Left renal cortex interstitium (tissue), 4 donors: ENCODE measurements around the gene ACAP3. TPM values are rescaled to one million over a fixed set of nuclear protein-coding genes. Genes with fewer than 3 reads are reported as not detected.

ENCODE experiments used
- DNase-seq, 4 donors: peaks; one replicate each; pipeline ENCODE4 v3.0.0-alpha.2; 2013; ENCODE audit warnings: low read depth in 4 of 4, low spot score in 2 of 4, missing footprints in 1 of 4
- polyA plus RNA-seq, 4 donors: library from polyadenylated mRNA; unstranded; fragments of 120-200 nt; gene quantifications; one replicate each; pipeline ENCODE4 v1.2.1, GENCODE V29; 2013; ENCODE audit not compliant: insufficient read length in 4 of 4

The ACAP3 gene
- polyA plus RNA-seq, 4 donors = 14.9 to 45.2 (median 33.0) TPM

DNA sequence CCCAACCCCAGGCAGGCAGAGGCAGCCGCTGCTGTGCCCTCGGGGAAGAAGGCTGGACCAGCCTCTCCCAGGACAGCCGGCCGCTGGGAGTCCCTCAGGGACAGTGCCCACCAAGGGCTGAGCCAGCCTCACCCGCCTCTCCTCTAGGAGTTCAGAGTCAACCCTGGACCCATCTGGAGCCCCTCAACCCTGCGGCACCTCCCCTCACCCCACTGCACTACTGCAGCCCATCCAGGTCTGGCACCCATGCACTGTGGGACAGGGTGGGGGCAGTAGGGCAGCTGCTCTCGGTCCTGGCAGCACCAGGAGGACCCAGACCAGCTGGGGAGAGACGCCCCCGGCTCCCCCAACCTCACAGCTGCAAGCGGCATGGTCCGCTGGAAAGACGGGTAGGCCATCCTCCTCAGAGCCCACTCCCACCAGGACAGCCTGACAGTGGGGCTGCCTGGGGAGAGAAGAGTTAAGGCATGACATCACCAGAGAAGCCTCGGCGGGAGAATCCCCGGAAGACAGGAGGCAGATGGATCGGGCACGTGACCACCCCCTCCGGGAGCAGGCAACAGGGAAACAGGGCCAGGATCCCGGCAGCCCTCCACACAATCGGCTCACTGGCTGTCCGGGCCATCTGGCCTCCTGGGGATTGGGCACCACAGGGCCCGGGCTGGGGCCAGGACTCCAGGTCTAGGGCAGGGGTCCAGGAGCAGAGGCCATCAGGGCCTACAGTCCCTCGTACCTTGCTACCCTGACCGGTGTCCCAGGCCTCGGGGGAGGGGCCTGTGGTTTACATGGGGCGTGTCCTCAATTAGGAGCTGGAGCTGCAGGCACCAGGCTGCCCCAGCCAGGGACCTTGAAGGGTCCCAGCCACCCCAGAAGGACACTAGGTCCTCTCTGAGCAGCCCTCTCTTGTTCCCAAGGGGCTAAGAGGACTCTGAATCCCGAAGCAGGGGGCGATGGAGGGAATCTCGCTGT is 3.1 kb downstream of the ACAP3 start:
- peak in 1 of 4 donors; percentile 55 for DNase-seq

DNA sequence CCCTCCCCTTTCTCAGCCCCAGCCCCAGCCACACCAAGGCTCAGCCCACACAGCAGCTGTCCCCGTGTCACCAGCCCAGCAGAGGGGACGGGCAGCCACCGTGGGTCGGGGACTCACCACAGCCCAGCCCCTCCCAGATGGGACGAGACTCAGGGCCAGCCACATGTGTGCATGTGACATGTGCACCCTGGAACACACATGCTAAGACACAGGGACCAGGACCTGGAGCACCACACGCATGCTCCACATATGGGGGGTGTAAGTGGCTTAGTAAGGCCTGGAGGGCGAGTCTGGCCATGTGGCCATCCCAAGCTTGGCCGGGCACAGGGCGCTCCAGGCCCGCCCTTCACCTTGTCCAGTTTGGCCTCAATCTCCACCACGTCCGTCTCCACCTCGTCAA is 4.0 kb downstream of the ACAP3 start:
- no peak for DNase-seq

DNA sequence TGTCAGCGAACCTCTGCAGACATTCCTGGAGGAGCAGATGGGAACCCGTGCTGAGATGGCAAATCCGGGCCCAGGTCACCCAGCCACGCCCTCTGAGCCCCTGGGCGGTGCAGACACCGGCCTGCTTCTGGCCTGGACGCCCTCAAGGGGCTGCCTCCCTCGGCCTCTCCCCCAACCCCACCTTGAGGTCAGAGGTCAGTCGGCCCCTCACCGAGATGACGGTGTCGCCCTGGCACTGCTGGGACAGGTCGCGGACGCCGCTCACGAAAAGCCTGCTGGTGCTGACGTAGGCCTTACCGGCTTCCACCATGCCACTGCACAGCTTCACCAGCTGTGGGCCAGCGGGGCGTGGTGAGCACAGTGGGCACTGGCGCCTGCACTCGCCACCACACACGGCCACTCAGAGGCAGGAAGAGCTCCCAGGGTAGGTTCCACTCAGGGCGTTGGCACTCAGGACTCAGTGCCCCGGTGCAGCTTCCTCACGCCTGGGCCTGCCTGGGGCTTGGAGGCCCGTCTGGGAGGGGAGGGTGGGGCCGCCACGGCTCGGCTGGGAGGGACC is 4.7 kb downstream of the ACAP3 start:
- no peak for DNase-seq

DNA sequence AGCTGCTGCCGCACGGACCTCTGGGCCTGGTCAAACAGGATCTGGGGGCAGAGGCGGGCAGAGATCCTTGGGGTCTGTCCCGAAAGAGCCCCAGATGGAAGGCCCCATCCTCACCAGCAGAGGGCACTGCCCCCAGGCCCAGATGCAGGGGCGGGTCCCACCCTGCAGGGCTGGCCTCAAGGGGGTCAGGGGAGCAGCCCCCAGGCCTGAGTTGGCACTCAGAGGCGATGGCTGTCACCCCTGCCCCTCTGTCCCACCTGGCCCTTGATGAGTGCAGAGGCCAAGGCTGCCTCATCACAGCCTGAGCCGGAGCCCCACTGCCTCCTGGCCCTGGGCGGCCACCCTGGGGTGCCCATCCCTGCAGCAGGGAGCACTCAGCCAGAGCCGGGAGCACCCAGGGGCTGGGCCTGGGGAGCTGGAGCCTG is 5.7 kb downstream of the ACAP3 start:
- no peak for DNase-seq

DNA sequence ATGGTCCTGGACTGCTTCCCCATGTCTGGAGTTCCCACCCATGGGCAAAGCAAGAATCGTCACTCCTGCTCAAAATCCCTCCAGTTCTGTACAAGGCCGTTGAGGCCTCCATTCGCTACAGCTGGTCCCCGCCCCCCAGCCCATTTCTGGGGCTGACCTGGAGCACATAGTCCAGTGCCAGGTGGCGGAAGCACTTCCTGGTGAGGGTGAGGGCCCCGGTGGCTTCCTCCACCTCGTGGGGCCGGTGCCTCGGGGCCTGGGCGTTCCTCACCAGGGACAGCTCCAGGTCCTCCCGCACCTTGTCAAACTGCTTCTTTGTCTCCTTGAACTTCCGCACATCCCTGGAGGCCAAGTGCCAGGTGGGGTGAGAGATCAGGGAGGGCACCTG is 7.4 kb downstream of the ACAP3 start:
- no peak for DNase-seq

DNA sequence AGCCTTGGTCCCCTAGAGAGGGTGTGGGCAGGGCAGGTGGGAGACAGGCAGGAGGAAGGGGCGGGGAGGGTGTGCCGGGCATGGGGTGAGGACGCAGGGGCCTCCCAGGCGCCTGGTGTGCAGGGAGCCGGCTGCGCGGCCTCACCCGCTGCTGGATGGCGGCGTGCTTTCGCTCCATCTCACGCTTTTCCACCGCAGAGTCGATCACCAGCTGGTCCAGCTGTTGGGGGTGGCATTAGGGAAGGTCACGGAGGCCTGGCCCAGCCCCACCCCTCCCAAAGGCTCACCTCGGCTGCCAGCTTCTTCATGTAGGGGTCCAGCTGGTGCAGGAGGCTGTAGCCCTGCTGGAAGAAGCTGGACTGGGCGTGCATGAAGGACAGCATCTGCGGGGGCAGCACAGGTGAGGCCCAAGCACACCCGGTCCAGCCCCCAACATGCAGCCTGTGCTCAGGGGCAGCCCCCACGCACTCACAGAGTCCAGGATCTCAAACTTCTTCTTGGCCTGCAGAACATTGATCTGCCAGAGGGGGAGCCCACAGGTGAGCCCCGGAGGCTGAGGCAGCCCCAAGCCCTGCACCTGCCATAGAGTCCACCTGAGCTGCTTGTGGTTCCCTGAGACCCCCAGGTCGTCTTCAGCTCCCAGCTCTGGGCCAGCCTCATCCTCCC is 7.9 kb downstream of the ACAP3 start:
- DNase-seq = no peak

DNA sequence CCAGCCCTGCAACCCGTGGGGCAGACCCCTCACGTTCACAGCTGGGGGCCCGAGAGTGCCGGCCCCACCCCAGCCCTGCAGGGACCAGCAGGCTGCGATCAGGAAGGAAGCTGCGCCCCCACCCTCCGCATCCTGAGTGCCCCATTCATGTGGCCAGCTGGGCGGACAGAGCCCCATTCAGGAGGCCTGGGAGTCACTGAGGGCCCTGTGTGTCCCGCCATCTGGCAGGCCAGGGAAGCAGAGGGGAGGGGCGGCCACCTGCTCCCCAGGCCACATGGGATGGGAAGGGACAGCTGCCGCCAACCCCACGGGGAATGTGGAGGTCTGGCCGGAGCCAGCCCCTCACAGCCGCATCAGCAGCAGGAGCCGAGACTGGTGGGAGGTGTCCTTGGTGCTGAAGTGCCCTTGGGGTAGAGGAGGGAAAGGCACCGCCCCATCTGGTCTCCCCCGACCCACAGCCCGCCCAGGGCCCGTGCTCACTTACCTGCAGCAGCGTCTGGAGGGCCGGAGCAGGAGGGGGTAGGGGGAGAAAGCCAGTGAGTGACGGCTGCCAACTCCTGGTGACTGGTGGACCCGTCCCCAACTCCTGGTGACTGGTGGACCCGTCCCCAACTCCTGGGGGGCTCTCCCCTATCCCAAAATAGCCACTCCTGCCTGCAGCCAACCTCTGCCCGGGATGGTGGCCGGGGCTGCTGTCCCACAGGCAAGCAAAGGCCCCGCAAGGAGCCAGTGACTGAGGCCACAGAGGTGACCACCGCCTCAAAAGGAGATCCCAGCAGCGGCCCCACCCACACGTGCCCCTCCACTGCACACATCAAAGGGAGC is 8.7 kb downstream of the ACAP3 start:
- DNase-seq = peak in 1 of 4 donors; percentile 47

DNA sequence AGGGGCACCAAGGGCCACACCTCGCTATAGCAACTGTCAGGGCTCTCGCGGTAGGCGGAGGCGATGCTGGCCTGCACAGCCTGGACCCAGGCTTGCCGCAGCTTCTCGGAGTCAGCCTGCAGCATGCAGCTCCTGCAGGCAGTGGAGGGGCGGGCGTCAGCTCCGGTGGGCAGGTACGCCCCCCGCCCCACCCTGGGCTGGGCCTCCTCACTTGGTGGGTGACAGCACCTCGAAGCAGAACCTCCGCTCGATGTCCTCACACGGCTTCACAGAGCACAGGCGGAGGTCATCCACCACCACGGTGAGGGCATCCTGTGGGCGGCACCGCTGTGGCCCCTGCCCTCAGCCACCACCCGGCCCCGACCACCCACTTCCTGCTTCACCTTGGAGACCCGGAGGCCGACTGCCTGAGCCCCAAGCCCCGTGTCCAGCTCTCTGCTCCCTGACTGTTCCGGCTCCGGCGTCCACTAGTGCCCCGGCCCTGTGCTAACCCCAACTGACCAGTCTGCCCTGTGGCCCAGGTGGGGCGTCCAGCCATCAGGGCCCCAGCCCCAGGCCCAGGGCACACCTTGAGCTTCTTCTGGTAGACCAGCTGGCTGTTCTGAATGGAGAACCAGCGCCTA is 9.8 kb downstream of the ACAP3 start:
- no peak for DNase-seq

DNA sequence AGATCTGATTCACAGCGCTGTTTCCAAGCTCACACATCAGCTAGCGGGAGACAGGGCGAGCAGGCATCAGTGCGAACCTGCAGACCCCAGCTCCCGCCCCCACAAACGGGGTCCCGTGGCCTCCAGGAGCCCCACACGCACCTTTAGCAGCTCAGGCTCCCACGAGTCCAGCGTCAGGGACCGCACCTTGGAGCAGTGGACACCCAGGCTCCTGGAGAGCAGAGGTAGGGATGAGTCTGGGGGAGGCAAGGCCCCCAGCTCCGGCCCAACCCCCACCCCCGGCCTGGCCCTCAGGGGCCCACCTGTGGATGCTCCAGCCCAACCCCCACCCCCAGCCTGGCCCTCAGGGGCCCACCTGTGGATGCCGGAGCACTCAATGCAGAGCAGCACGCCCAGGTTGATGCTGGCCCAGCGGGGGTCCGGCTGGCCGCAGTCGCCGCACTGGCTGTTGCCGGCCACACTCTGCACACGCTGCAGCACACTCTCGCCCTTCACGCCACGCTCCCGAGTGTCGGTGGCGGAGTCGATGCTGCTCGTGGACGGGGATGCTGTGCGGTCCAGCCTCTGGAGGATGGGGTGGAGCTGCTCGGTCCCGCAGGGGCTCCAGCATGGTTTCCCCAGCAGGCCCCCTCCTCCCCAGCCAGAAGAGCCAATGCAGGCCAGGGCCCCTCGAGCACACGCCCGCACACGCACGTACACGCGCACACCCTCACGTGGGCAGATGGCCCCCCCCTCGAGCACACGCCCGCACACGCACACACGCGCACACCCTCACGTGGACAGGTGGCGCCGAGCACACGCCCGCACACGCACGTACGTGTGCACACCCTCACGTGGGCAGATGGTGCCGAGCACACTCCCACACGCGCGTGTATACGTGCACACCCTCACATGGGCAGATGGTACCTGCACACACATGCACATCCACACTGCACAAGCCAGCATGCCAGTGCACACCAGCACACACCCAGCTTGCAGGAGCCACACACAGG is 11.4 kb downstream of the ACAP3 start:
- DNase-seq = no peak

DNA sequence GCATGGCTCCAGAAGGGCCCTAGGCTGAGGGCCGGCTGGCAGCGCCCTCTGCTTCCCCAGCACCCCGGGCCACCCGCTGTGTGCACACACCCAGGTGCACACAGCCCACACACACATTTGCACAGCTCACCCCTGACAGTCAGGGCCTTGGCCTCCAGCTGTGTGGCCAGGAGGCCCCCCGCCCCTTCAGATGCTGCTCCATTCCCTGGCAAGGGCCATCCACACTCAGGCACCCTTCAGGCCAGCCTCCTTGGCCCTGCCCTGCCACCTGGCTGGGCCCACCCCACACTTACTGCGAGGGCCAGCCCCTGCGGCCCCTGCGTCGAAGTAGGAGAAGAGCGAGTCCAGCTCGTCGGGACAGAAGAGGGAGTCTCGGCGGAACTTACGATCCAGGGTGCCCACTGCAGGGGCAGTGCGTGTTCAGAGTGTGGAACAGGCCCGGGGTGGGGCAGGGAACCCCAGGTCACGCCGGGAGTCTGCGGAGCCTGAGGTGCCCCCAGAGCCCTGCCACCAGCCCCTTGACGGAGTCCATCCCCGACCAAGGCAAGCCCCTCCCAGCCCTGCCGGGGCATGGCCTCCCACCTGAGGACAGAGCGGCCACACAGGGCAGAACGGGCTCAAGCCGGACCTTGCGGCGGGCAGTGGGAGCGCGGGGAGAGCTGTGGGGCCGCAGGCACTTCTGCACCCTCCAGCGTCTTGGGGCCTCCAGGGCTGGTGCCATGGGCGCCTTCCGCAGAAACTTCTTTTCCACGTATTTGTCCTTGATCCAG is 12.4 kb downstream of the ACAP3 start:
- DNase-seq = no peak

DNA sequence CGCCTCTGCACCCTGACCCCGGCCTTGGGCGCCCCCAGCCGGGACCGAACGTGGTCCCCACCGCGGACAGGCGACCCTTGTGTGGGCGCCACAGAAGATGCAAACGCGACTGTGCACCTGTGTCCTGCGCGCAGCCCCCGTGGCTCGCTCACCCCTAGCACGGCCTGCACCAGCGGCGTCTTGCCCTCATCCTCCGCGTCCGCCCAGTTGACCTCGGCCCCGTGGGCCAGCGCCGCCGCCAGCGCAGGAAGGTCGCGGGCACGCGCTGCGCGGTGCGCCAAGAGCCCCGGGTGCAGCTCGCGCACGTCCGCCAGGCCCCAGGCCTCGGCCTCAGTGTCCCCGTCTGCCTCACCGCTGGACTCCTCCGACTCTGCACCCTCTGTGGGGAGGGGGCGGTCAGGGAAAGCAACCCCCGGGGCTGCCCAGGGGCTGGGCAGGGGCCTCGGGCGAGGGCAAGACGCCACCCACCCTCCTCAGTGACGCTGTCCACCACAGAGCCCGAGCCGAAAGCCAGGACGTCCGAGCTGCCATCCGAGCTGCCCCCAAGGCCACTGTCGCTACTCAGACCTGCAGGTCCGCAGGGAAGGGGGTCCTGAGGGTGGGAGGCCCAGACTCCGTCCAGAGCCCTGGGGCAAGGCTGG is 13.4 kb downstream of the ACAP3 start:
- DNase-seq = no peak

DNA sequence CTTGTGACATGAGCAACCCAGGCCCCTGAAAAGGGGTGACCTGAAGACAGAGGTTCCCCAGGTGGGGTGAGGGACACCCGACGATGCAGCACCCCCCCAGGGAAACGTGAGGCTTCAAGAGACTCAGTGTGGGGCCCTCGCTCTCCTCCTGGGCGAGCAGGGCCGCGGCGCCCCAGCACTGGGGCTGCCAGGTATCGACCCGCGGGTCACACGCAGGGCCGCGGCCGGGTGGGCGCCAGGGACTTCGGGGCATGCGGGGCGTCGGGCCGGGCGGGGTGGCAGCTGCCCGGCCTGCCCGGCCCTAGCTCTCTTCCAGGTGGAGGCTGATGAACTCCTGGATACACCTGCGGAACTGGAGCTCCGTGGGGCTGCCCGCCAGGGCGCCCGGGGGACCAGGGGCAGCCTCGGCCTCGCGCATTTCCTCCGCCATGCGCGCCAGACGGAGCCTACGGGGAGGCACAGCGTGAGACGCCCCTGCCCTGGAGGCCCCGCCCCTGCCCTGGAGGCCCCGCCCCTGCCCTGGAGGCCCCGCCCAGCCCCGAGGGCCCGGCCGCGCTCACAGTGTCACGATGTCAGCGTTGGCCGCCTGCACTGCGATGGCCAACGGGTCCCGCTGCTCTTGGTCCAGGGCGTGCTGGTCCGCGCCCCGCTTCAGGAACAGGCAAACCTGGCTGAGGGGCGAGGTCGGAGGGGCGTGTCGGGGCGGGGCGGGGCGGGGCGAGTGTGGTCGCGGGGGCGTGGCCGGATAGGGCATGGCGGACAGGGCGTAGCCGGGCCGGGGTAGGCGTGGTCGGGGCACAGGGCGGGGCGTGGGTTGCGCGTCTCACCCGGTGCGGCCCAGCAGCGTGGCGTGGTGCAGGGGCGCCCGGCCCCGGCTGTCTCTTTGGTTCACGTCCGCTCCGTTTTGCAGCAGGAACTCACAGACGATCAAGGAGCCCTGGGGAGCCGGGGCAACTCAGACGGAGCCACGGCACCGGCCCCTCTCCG is 14.2 kb downstream of the ACAP3 start:
- DNase-seq = no peak

DNA sequence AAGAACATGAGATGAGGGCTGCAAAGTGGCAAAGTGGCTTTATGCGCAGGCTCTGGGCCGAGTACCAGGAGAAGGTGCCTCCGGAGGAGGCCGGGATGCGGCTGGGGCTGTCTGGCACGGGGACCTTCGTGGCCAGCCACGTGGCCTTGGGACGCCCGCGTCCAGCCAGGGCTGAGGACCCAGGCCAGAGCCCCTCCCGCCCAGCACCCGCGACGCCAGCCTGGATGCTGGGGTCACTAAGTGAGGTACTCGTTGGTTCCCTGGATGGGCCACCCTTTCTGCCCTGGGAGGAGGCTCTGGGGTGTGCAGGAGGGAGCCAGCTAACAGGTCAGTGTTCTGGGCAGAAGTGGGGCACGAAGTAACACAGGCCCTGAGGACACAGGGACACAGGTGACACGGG is 14.9 kb downstream of the ACAP3 start:
- DNase-seq = no peak

DNA sequence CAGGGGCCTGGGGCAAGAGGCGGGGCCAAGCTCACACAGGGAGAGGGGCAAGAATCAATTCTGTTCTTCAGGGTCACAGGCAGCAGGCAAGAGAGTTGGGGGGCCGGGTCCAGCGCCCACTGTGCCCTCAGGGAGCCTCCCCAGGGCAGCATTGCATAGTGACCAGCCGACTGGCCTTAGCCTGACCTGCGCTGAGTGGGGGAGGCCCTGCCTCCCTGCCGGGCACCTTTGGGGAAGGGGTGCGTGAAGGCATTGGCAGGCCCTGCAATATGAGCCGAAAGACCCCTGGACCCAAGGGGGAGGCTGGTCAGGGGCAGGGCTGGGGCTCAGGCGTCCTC is 15.3 kb downstream of the ACAP3 start:
- DNase-seq = no peak

DNA sequence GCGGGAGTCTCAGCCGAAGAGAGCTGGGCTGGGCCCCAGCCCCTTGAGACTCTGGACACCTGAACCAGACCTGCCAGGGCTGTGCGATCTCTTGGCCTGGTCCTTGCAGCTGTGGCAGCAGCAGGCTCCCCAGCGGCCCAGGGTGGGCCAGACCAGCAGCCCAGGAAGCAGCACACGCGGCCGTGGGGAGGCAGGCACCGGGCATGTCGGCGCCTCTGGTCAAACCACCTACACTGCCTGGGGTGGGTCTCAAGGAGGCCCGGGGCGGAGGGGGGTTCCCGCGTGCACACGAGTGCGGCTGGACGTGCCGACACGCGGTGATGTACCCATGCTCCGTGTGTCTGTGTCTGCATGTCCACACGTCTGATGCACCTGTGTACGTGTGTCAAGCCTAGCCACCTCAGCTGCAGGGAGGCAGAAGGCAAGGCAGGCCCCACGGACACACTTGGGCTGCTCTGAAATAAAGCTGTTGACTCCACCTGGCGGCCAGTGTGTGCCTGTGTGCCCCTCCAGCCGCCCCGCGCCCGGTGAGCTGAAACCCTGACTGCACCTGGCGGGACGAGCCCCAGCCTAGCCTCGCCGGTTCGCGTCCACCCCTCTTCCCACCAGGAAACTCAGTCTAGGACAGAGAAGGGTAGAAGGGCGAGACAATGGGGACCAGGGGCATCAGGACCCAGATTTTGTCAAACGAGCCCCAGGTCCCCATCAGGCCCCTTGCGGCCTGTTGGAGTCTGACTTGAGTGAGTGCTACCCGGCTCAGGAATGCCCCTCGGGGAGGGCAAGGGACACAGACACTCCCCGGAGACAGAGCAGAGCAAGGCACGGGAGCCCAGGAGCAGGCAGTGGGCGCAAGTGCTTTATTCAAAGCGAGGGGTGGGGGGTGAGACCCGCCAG is 15.9 kb downstream of the ACAP3 start:
- peak in 1 of 4 donors; percentile 65 for DNase-seq

DNA sequence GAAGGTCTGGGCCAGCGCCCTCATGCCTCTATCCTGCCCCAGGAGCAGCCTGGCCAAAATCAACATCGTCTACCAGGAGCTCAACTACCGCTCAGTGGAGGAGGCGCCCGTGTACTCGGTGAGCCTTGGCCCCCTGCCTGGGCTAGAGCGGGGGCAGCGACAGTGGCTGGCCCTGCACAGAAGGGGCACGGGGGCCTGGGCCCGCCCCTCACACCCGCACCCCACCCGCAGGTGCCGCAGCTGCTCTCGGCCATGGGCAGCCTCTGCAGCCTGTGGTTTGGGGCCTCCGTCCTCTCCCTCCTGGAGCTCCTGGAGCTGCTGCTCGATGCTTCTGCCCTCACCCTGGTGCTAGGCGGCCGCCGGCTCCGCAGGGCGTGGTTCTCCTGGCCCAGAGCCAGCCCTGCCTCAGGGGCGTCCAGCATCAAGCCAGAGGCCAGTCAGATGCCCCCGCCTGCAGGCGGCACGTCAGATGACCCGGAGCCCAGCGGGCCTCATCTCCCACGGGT is 16.7 kb downstream of the ACAP3 start:
- no peak for DNase-seq
